Endothelial cell of coronary artery (primary cell): ENCODE data around the gene PLA2G4F. TPM values are rescaled to one million over a fixed set of nuclear protein-coding genes. Genes with fewer than 3 reads are reported as not detected.

Source experiments
- total RNA-seq: library from RNA; depleted of rRNA; stranded (reverse); fragments of >200 nt; gene quantifications from 2 replicates; pipeline ENCODE4 v1.2.3, GENCODE V29; 2014

The PLA2G4F gene, protein sequence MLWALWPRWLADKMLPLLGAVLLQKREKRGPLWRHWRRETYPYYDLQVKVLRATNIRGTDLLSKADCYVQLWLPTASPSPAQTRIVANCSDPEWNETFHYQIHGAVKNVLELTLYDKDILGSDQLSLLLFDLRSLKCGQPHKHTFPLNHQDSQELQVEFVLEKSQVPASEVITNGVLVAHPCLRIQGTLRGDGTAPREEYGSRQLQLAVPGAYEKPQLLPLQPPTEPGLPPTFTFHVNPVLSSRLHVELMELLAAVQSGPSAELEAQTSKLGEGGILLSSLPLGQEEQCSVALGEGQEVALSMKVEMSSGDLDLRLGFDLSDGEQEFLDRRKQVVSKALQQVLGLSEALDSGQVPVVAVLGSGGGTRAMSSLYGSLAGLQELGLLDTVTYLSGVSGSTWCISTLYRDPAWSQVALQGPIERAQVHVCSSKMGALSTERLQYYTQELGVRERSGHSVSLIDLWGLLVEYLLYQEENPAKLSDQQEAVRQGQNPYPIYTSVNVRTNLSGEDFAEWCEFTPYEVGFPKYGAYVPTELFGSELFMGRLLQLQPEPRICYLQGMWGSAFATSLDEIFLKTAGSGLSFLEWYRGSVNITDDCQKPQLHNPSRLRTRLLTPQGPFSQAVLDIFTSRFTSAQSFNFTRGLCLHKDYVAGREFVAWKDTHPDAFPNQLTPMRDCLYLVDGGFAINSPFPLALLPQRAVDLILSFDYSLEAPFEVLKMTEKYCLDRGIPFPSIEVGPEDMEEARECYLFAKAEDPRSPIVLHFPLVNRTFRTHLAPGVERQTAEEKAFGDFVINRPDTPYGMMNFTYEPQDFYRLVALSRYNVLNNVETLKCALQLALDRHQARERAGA
- total RNA-seq = not detected in 2 replicates

GRCh38 chr15:42156243-42156922 lies at the start of gene PLA2G4F:
Gene PLA2G4F, minus strand, starts transcription at chr15:42156636. Its CDS starts 87 bp downstream, at chr15:42156549.

GRCh38 chr15:42094512-42094963 lies 61.9 kb downstream of the PLA2G4F start, which contains the start of gene PLA2G4D:
Gene PLA2G4D, minus strand, starts transcription at chr15:42094562. Its CDS starts 103 bp downstream, at chr15:42094459.

Other genes with a start within 250 kb of the PLA2G4F start
- 117 and 152 TPM in 2 replicates for gene EHD4, start 184.1 kb downstream of the PLA2G4F start, total RNA-seq
- not detected in 2 replicates for gene PLA2G4E, start 135.6 kb downstream of the PLA2G4F start, total RNA-seq
- gene PLA2G4D, start 62.1 kb downstream of the PLA2G4F start, total RNA-seq = not detected in 2 replicates
- gene VPS39, start 51.7 kb upstream of the PLA2G4F start, total RNA-seq = 29.4 and 40.8 TPM in 2 replicates
- 9.3 and 10.9 TPM in 2 replicates for gene GANC, start 116.6 kb upstream of the PLA2G4F start, total RNA-seq
- gene TMEM87A, start 116.8 kb upstream of the PLA2G4F start, total RNA-seq = 44.3 and 49.5 TPM in 2 replicates
- 0.28 and 0.36 TPM in 2 replicates for gene CAPN3, start 202.9 kb upstream of the PLA2G4F start, total RNA-seq